Neuronal stem cell (in vitro differentiated cells): Measurements from ENCODE around the gene ATAD1.

Experiments used
- DNase-seq: peaks from one replicate; pipeline ENCODE4 v3.0.0-alpha.2; 2013; ENCODE audit warnings: low spot score
- H2AFZ ChIP-seq: one replicate; pipeline ENCODE4 v1.6.1; 2013; ENCODE audit warnings: mild to moderate bottlenecking, low read length, inconsistent platforms
- H2AK5ac ChIP-seq: 2 replicates; pipeline ENCODE4 v1.6.1; 2013; ENCODE audit warnings: low read depth, mild to moderate bottlenecking, inconsistent platforms, low read length, moderate library complexity, mixed read lengths
- H2BK120ac ChIP-seq: 2 replicates; pipeline ENCODE4 v1.6.1; 2013; ENCODE audit warnings: low read depth, mild to moderate bottlenecking, inconsistent platforms, low read length, moderate library complexity, mixed read lengths
- H2BK12ac ChIP-seq: one replicate; pipeline ENCODE4 v1.6.1; 2013; ENCODE audit warnings: low read length, inconsistent platforms
- H2BK15ac ChIP-seq: 2 replicates; pipeline ENCODE4 v1.6.1; 2013; ENCODE audit warnings: mild to moderate bottlenecking, low read length, inconsistent platforms, mixed read lengths
- H2BK5ac ChIP-seq: one replicate; pipeline ENCODE4 v1.6.1; 2013; ENCODE audit warnings: inconsistent platforms, mild to moderate bottlenecking, low read length, moderate library complexity
- H3K14ac ChIP-seq: one replicate; pipeline ENCODE4 v1.6.1; 2013; ENCODE audit warnings: low read length, inconsistent platforms
- H3K18ac ChIP-seq: 2 replicates; pipeline ENCODE4 v1.6.1; 2013; ENCODE audit warnings: low read length, inconsistent platforms
- H3K23ac ChIP-seq: 2 replicates; pipeline ENCODE4 v1.6.1; 2013; ENCODE audit warnings: low read depth, mild to moderate bottlenecking, mixed read lengths, low read length, inconsistent platforms; ENCODE audit not compliant: poor library complexity
- H3K27ac ChIP-seq: replicated peaks from 3 replicates; pipeline ENCODE4 v1.5.1; 2013; ENCODE audit warnings: low read length, inconsistent platforms
- H3K27me3 ChIP-seq, 3 experiments: 2 replicates each; pipeline ENCODE4 v1.6.1; 2013; ENCODE audit warnings: low read length in 3 of 3, mild to moderate bottlenecking in 2 of 3, inconsistent platforms in 1 of 3, low read depth in 1 of 3, mixed read lengths in 1 of 3, moderate library complexity in 1 of 3; ENCODE audit not compliant: control insufficient read depth in 3 of 3, insufficient read depth in 3 of 3
- H3K36me3 ChIP-seq, 2 donors: replicated peaks in 1 of 2; 2 replicates each; pipeline ENCODE4 v1.6.1; 2013; ENCODE audit warnings: low read length in 2 of 2; ENCODE audit not compliant: control insufficient read depth in 2 of 2, insufficient read depth in 2 of 2
- H3K4ac ChIP-seq: 2 replicates; pipeline ENCODE4 v1.6.1; 2013; ENCODE audit warnings: inconsistent platforms, mild to moderate bottlenecking, low read length, moderate library complexity
- H3K4me1 ChIP-seq, 2 donors: 1 replicate in 1 of 2; 2 replicates in 1 of 2; pipeline ENCODE4 v1.6.1; 2013; ENCODE audit warnings: low read length in 2 of 2, low read depth in 1 of 2; ENCODE audit not compliant: control insufficient read depth in 2 of 2, insufficient read depth in 1 of 2
- H3K4me2 ChIP-seq: one replicate; pipeline ENCODE4 v1.6.1; 2013; ENCODE audit warnings: mild to moderate bottlenecking, low read length, inconsistent platforms; ENCODE audit not compliant: insufficient read depth, poor library complexity, severe bottlenecking
- H3K4me3 ChIP-seq, 2 donors: 2 replicates each; pipeline ENCODE4 v1.5.1; 2013; ENCODE audit warnings: low read length in 2 of 2, mild to moderate bottlenecking in 2 of 2, inconsistent platforms in 1 of 2, moderate library complexity in 1 of 2
- H3K79me1 ChIP-seq: one replicate; pipeline ENCODE4 v1.6.1; 2013; ENCODE audit warnings: low read depth, mild to moderate bottlenecking, inconsistent platforms, low read length, moderate library complexity
- H3K9ac ChIP-seq: one replicate; pipeline ENCODE4 v1.6.1; 2013; ENCODE audit warnings: mild to moderate bottlenecking, low read depth, low read length, inconsistent platforms; ENCODE audit not compliant: poor library complexity
- H3K9me3 ChIP-seq, 2 donors: replicated peaks in 1 of 2; 2 replicates each; pipeline versions ENCODE3 to v1.6.1; 2013; ENCODE audit warnings: low read length in 2 of 2, mild to moderate bottlenecking in 2 of 2, inconsistent platforms in 1 of 2, low read depth in 1 of 2, mixed read lengths in 1 of 2, moderate library complexity in 1 of 2; ENCODE audit not compliant: control insufficient read depth in 2 of 2, insufficient read depth in 1 of 2
- H4K8ac ChIP-seq: one replicate; pipeline ENCODE4 v1.6.1; 2013; ENCODE audit warnings: low read depth, mild to moderate bottlenecking, inconsistent platforms, low read length, moderate library complexity
- H4K91ac ChIP-seq: one replicate; pipeline ENCODE4 v1.6.1; 2013; ENCODE audit warnings: low read length, low read depth, mild to moderate bottlenecking, inconsistent platforms; ENCODE audit not compliant: poor library complexity
- WGBS, 2 donors: extraction: QIAGEN DNeasy Blood & Tissue Kit; methylation state at CpG; one replicate each; pipeline ENCODE4 v1.1.7; 2013; ENCODE audit warnings: missing lambda C conversion rate in 2 of 2, mixed read lengths in 1 of 2; ENCODE audit not compliant: insufficient read length in 2 of 2, insufficient replicate concordance in 1 of 2; ENCODE audit errors: extremely low coverage in 2 of 2; 5-methylcytosine and 5-hydroxymethylcytosine counted together

The ATAD1 gene

DNA sequence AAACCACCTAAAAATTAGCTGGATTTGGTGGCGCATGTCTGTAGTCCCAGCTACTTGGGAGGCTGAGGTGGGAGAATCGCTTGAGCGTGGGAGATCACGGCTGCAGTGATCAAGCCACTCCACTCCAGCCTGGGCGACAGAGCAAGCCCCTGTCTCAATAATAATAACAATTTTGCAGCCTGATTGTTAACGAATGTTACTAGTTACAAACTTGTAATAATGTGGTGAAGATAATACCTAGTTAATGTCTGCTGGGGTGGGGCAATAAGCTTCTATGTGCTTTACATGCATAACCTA lies 1.2 kb upstream of the ATAD1 start:
- Histone ChIP-seq H3K4me3 (no peak overlapping the region), H2BK5ac (no peak overlapping the region), H3K27ac (no peak overlapping the region)

GRCh38 chr10:87818505-87819288 lies 671 bp upstream of the ATAD1 start:
- H3K4me3 ChIP-seq, result peak overlapping the region; percentile 80 to 91
- H3K18ac ChIP-seq, result no peak overlapping the region
- no peak overlapping the region for H3K4ac ChIP-seq
- no peak overlapping the region for H3K14ac ChIP-seq
- H3K27ac ChIP-seq, result peak overlapping the region; percentile 43
- no CpG with 5 or more reads among the region's 29 CpGs for WGBS, 2 donors
- H2AFZ ChIP-seq, result peak overlapping the region; percentile 95
- H3K79me1 ChIP-seq, result no peaks in the 10 kb centered on the region
- no peak overlapping the region for H2AK5ac ChIP-seq
- no peak overlapping the region for H2BK5ac ChIP-seq
- H3K4me1 ChIP-seq, result peaks cover 2 to 4% of the 10 kb centered on the region in 2 donors
- H4K91ac ChIP-seq, result no peak overlapping the region
- H2BK12ac ChIP-seq, result no peak overlapping the region
- H3K27me3 ChIP-seq, result no peaks in the 10 kb centered on the region
- peak; percentile 17 for DNase-seq
- H2BK120ac ChIP-seq, result no peak overlapping the region
- peaks cover 0 to 8% of the 10 kb centered on the region in 2 donors for H3K36me3 ChIP-seq
- no peaks in the 10 kb centered on the region for H3K9me3 ChIP-seq
- H3K23ac ChIP-seq, result no peak overlapping the region
- H2BK15ac ChIP-seq, result no peak overlapping the region
- peak overlapping the region; percentile 67 for H3K4me2 ChIP-seq
- H3K9ac ChIP-seq, result peak overlapping the region; percentile 37
- no peak overlapping the region for H4K8ac ChIP-seq

More for the DNA sequence above, 1.2 kb upstream of the ATAD1 start:
- no peak overlapping the region for H3K18ac ChIP-seq
- no peaks in the 10 kb centered on the region for H3K9me3 ChIP-seq
- H3K4me1 ChIP-seq, result peaks cover 2 to 4% of the 10 kb centered on the region in 2 donors
- no CpG with 5 or more reads among the region's 6 CpGs for WGBS, 2 donors
- DNase-seq, result no peak
- H3K9ac ChIP-seq, result no peak overlapping the region
- no peaks in the 10 kb centered on the region for H3K79me1 ChIP-seq
- H3K4ac ChIP-seq, result no peak overlapping the region
- no peak overlapping the region for H4K91ac ChIP-seq
- H2BK120ac ChIP-seq, result no peak overlapping the region
- H3K14ac ChIP-seq, result no peak overlapping the region
- H2AK5ac ChIP-seq, result no peak overlapping the region
- H2BK12ac ChIP-seq, result no peak overlapping the region
- no peaks in the 10 kb centered on the region for H3K27me3 ChIP-seq
- no peak overlapping the region for H4K8ac ChIP-seq
- no peak overlapping the region for H2AFZ ChIP-seq
- no peak overlapping the region for H3K23ac ChIP-seq
- H3K4me2 ChIP-seq, result no peak overlapping the region
- H2BK15ac ChIP-seq, result no peak overlapping the region
- peaks cover 0 to 2% of the 10 kb centered on the region in 2 donors for H3K36me3 ChIP-seq

DNA sequence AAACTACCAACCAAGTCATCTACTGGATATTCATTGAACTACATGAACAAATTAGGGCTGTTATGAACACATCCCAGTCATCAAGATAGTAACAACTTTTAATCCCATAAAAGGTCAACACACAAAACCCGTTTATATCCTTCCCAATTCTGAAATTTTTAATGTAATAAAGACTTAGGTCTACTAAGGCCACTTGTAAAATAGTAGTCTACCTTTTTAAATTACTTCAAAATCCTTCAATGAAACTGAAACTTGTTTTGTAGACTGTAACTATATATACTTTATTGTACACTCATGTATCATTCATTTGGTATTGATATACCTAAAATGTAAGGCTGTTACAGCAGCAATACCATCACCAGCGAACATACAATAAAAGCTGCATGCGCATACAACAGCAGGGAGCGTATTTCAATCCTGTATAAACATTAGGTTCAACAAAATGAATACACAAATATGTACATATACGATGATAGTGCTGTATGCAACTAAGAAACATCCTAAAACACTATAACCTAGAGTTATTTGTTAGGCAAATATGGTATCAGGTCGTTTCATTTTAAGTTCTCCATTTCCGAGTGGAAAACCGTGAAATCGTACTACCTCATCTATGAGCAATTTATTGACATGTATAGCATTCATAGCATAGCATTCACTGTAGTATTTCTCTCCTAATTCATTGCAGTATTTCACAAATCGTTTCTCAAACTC lies 973 bp downstream of the ATAD1 start:
- Histone ChIP-seq H3K9me3 (peaks cover 0 to 10% of the 10 kb centered on the region in 2 donors), H3K14ac (no peak overlapping the region), H2BK5ac (no peak overlapping the region), H2BK15ac (no peak overlapping the region), H3K23ac (no peak overlapping the region), H3K4me2 (peak overlapping the region; percentile 67), H3K18ac (no peak overlapping the region), H3K4me3 (peak overlapping the region; percentile 80 to 91), H4K8ac (no peak overlapping the region), H3K79me1 (no peaks in the 10 kb centered on the region), H2AK5ac (no peak overlapping the region), H3K4ac (no peak overlapping the region), H3K4me1 (peaks cover 2 to 4% of the 10 kb centered on the region in 2 donors), H2BK120ac (no peak overlapping the region), H3K36me3 (peaks cover 4 to 24% of the 10 kb centered on the region in 2 donors), H3K27ac (no peak overlapping the region), H4K91ac (no peak overlapping the region), H3K27me3 (no peaks in the 10 kb centered on the region), H2AFZ (peak overlapping the region; percentile 95), H2BK12ac (no peak overlapping the region), H3K9ac (no peak overlapping the region)
- DNase-seq, result no peak
- WGBS, 2 donors, result no CpG with 5 or more reads among the region's 10 CpGs

- H2AK5ac ChIP-seq, result no peak overlapping the region
- no peak overlapping the region for H2BK12ac ChIP-seq
- no peak overlapping the region for H2AFZ ChIP-seq
- DNase-seq, result no peak
- no peak overlapping the region for H3K9ac ChIP-seq
- H3K18ac ChIP-seq, result no peak overlapping the region
- no peak overlapping the region for H3K27ac ChIP-seq
- H3K14ac ChIP-seq, result no peak overlapping the region
- no peak overlapping the region for H3K4me2 ChIP-seq
- H3K4me3 ChIP-seq, result peak overlapping the region in 1 of 2 donors; percentile 80
- no peak overlapping the region for H2BK120ac ChIP-seq
- H4K8ac ChIP-seq, result no peak overlapping the region
- H3K79me1 ChIP-seq, result no peaks in the 10 kb centered on the region
- no peak overlapping the region for H3K4ac ChIP-seq
- no peaks in the 10 kb centered on the region for H3K27me3 ChIP-seq
- no peak overlapping the region for H2BK15ac ChIP-seq
- H3K4me1 ChIP-seq, result peaks cover 2 to 4% of the 10 kb centered on the region in 2 donors
- no peak overlapping the region for H3K23ac ChIP-seq
- no peak overlapping the region for H2BK5ac ChIP-seq
- H3K9me3 ChIP-seq, result peaks cover 0 to 14% of the 10 kb centered on the region in 2 donors
- no CpG with 5 or more reads among the region's 9 CpGs for WGBS, 2 donors
- no peak overlapping the region for H4K91ac ChIP-seq
- peaks cover 4 to 32% of the 10 kb centered on the region in 2 donors for H3K36me3 ChIP-seq
Measured at GRCh38 chr10:87816163-87816897, 1.7 kb downstream of the ATAD1 start.
